Measurements from ENCODE around the gene ASTN2. TPM values are rescaled to one million over a fixed set of nuclear protein-coding genes. Genes with fewer than 3 reads are reported as not detected.

The ASTN2 gene
- total RNA-seq, 4 donors from 2014 or later: 3.2 to 7.0 (median 5.4) TPM

GRCh38 chr9:116549786-116550660, 864.8 kb downstream of the ASTN2 start:
- TF ChIP-seq CTCF (IDR thresholded peaks at IDR 0.05; ENCODE audit: low read depth): no peak

- no peak for TF ChIP-seq CTCF (IDR thresholded peaks at IDR 0.05; ENCODE audit: low read depth)
Measured at GRCh38 chr9:116549061-116549664, 865.7 kb downstream of the ASTN2 start.

- no peak for TF ChIP-seq CTCF (IDR thresholded peaks at IDR 0.05; ENCODE audit: low read depth)
Measured at GRCh38 chr9:116547729-116548426, 867.0 kb downstream of the ASTN2 start.

GRCh38 chr9:116546711-116547581, 867.9 kb downstream of the ASTN2 start:
- no peak for TF ChIP-seq CTCF (IDR thresholded peaks at IDR 0.05; ENCODE audit: low read depth)

- TF ChIP-seq CTCF (IDR thresholded peaks at IDR 0.05; ENCODE audit: low read depth): no peak
Measured at GRCh38 chr9:116544896-116545295, 870.0 kb downstream of the ASTN2 start.

- TF ChIP-seq CTCF (IDR thresholded peaks at IDR 0.05; ENCODE audit: low read depth): no peak
Measured at GRCh38 chr9:116543731-116544400, 871.0 kb downstream of the ASTN2 start.
